HAP-1 (cell line): ENCODE data around the gene TBXAS1.

Source experiments
- DNase-seq, 2 experiments: peaks; one replicate each; pipeline ENCODE4 v3.0.0-alpha.2; 2016 to 2020; ENCODE audit warnings: low spot score in 2 of 2
- H3K27me3 ChIP-seq: fragments of 250-450 bp; sonication (Bioruptor Pico); 2 replicates; pipeline ENCODE4 v1.5.1; 2020; ENCODE audit warnings: low read depth, mild to moderate bottlenecking, moderate library complexity
- H3K36me3 ChIP-seq: fragments of 250-450 bp; sonication (Bioruptor Pico); replicated peaks from 2 replicates; pipeline ENCODE4 v1.5.1; 2020; ENCODE audit warnings: mild to moderate bottlenecking
- H3K4me1 ChIP-seq: fragments of 250-450 bp; sonication (Bioruptor Pico); 2 replicates; pipeline ENCODE4 v1.5.1; 2020; ENCODE audit warnings: mild to moderate bottlenecking
- H3K4me3 ChIP-seq: fragments of 250-450 bp; sonication (Bioruptor Pico); 2 replicates; pipeline ENCODE4 v1.5.1; 2020; ENCODE audit warnings: mild to moderate bottlenecking, moderate library complexity
- H3K9me3 ChIP-seq: fragments of 250-450 bp; sonication (Bioruptor Pico); 2 replicates; pipeline ENCODE4 v1.5.1; 2020; ENCODE audit warnings: mild to moderate bottlenecking, moderate library complexity
- in situ Hi-C: fragments of 300-500 bp; cut with MboI; formaldehyde crosslinking; loops from 3 replicates; pipeline ENCODE4 v1.14.3; 2020; ENCODE audit warnings: low sequenced_read_pairs, inconsistent platforms, mixed read lengths

TBXAS1 gene

DNA sequence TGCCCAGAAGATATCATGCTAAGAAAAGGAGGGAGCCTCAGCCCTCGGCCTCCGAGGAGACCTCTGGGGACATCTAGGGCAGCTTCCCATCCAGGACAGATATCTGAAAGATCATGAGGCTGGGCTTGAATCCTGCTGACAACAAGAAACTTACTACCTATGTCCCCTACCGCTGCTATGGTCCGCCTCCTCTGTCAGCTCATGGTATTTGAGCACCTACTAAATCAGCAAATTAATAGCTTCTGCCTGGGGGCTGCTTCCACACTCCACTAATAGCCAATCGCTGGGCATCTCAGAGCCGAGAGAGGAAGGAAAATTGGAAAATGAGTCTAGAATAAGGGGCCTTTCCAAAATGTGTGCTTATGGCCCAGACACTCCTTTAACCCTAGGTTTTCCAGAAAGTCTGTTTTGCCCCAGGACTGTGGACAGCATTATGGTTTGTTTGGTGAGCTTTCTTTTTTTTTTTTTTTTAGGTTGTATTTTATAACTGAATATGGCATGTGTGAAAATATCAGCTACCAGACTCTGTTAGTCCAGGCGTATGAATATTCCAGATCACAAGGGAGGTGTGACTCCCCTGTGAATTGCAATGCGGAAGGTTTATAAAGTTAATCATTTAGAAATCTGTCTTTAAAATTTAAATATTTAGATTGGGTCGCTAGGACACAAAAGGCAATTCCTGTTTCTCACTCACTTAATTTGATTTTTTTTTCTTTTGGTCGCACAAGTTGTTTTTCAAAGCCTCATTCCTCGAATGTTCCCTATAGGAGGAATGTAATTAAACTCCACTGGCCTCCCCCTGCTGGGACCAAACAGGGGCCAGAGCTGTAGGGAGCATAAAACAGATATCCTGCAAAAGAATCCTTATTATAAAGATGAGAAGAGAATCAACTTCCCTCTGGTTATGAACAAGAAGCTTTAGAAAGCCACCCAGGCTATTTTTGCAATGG is 144.3 kb downstream of the TBXAS1 start:
- Histone ChIP-seq H3K4me3 (no peak overlapping the region), H3K9me3 (no peaks in the 10 kb centered on the region), H3K27me3 (0 out of 2 replicates have a peak, but pooled peaks cover under 1% of the 10 kb centered on the region), H3K4me1 (peaks cover 11% of the 10 kb centered on the region), H3K36me3 (no peaks in the 10 kb centered on the region)
- no peak for DNase-seq
- in situ Hi-C loops = no loop called here

DNA sequence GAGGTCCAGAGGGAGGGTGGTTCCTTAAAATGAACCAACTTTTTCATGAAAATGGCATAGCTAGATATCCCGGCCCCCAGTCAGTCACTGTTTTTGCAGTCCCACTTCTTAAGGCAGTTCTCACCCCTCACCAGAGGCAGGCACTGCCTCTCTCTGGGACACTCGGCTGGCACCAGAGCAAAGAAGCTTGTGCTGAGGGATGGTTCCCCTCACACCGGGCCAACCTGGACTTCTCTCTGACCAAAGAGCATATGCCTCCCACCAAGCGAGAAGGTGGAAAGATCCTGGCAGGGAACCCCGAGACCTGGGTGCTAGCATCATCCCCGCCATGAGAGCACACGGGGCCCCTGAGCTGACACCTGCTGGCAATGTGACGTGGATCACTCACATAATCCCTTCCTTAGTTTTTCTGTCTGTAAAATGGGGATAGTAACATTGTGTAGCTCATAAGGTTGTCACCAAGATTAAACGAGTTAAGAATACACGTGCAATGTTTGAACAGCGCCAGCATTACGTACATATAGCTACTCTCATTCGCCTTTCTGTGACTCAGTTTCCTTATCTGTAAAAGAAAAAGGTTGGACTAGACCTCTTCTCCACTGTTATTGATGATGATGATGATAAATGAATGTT is 145.2 kb downstream of the TBXAS1 start:
- Histone ChIP-seq H3K4me3 (no peak overlapping the region), H3K9me3 (no peaks in the 10 kb centered on the region), H3K36me3 (no peaks in the 10 kb centered on the region), H3K4me1 (peaks cover 11% of the 10 kb centered on the region), H3K27me3 (no peaks in the 10 kb centered on the region)
- no peak for DNase-seq
- in situ Hi-C loops = no loop called here

DNA sequence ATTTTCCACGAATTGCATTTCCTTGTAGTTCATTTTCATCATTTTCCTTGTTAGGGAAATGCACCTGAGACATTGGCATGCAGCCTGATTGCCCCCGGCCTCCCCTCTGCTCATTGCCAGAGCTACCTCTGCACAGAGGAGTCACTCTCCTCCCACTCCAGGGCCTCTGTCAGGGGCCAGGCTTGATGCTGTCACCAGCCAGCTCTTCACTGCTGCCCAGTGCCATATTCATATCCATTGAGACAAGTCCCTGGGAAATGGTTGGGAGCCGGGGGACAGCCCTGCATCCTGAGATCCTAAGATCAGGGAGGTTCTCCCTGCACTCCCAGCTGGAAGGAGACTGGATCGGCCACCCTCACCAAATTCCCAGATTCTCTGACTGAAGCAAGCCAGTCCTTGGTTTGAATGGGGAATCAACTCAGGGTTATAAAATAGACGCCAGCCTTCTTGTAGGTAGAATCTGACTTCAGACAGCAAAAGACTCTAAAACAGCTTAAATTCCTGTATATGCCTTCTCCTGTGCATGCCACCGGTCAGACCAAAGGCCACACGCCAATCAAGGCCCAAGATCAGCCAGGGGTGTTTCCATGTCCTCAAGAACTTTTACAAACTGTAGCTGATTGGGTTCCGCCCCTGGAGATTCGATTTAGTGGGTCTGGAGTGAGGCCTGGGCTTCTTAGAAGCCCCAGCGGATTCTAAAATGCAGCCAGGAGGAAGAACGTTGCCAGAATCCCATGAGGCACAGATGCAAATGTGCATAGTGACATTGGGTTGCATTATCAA is 147.2 kb downstream of the TBXAS1 start:
- Histone ChIP-seq H3K4me3 (no peak overlapping the region), H3K9me3 (no peaks in the 10 kb centered on the region), H3K4me1 (peaks cover 11% of the 10 kb centered on the region), H3K36me3 (no peaks in the 10 kb centered on the region), H3K27me3 (no peaks in the 10 kb centered on the region)
- in situ Hi-C loops = no loop called here
- no peak for DNase-seq

GRCh38 chr7:139976838-139977656 is 148.0 kb downstream of the TBXAS1 start:
- H3K36me3 ChIP-seq = no peaks in the 10 kb centered on the region
- no peak for DNase-seq
- no peaks in the 10 kb centered on the region for H3K9me3 ChIP-seq
- H3K27me3 ChIP-seq = no peaks in the 10 kb centered on the region
- in situ Hi-C loops = no loop called here
- peaks cover 7% of the 10 kb centered on the region for H3K4me1 ChIP-seq
- no peak overlapping the region for H3K4me3 ChIP-seq

- H3K27me3 ChIP-seq = no peaks in the 10 kb centered on the region; the same call in 1 of the 2 replicates
- in situ Hi-C loops = no loop called here
Measured at GRCh38 chr7:139981511-139981895, 152.4 kb downstream of the TBXAS1 start.

GRCh38 chr7:139982927-139983920 is 154.2 kb downstream of the TBXAS1 start:
- H3K4me1 ChIP-seq = no peaks in the 10 kb centered on the region
- H3K36me3 ChIP-seq = no peaks in the 10 kb centered on the region
- in situ Hi-C loops = no loop called here
- H3K9me3 ChIP-seq = no peaks in the 10 kb centered on the region
- no peak for DNase-seq
- no peaks in the 10 kb centered on the region; the same call in 1 of the 2 replicates for H3K27me3 ChIP-seq
- no peak overlapping the region for H3K4me3 ChIP-seq

More at GRCh38 chr7:139981511-139981895, 152.4 kb downstream of the TBXAS1 start:
- DNase-seq = no peak
- Histone ChIP-seq H3K36me3 (no peaks in the 10 kb centered on the region), H3K4me3 (no peak overlapping the region), H3K9me3 (no peaks in the 10 kb centered on the region), H3K4me1 (no peaks in the 10 kb centered on the region)

DNA sequence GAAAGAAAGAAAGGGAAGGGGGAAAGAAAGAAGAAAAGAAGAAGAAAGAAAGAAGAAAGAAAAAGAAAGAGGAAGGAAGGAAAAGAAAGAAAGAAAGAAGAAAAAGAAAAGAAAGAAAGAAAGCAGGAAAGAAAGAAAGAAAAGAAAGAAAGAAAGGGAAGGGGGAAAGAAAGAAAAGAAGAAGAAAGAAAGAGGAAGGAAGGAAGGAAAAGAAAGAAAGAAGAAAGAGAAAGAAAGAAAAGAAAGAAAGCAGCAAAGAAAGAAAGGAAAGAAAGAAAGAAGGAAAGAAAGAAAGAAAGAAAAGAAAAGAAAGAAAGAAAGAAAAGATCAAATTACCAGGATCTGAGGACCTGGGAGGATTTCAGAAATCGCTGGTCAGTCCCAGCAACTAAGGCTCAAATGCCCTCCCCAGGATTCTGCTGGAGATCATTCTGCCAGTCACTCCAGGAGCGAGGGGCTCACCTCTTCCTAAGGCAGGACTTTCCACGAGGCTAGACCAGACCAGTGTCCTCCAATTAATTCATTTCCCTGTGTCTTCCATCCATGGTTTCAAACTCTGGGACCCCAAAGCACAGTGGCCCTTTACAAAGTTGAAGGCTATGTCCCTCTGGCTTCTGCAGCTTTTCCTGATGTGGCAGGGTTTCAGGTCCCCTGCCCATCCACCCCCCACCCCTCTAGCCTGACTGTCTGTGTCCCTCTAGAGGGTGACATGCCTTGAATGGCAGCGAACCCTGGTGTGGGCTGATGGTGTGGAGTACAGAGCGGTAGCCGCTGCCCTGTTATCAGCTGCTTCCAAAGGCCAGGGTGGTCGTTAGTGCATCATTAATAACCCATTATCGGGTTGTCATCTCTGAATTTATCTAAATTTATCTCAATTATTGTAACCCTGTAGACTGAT is 155.8 kb downstream of the TBXAS1 start:
- in situ Hi-C loops = no loop called here
- DNase-seq = no peak

DNA sequence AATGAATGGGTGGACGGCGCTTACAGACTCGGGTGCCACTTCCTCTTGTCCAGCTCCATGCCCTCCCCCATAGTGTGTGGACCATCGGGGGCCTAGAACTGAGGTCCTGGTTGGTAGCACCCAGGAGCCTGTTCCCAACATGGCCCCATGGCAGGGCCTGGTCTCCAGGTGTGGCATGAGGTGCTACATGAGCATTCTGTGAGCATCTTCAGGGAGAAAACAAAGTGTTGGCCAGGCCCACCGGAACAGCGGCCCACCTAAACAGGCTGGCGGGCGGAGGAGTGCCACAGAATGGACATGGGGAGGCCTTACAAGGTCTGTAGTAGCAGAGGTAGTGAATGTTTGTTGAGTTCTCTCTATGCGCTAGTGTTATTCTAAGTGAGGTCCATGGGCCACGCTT is 156.7 kb downstream of the TBXAS1 start:
- Histone ChIP-seq H3K27me3 (no peaks in the 10 kb centered on the region; the same call in 1 of the 2 replicates), H3K9me3 (no peaks in the 10 kb centered on the region), H3K36me3 (no peaks in the 10 kb centered on the region), H3K4me1 (no peaks in the 10 kb centered on the region), H3K4me3 (no peak overlapping the region)
- in situ Hi-C loops = no loop called here
- DNase-seq = no peak

More for the DNA sequence above, 155.8 kb downstream of the TBXAS1 start:
- Histone ChIP-seq H3K36me3 (no peaks in the 10 kb centered on the region), H3K4me1 (no peaks in the 10 kb centered on the region), H3K27me3 (no peaks in the 10 kb centered on the region; the same call in 1 of the 2 replicates), H3K9me3 (no peaks in the 10 kb centered on the region), H3K4me3 (no peak overlapping the region)

GRCh38 chr7:139987691-139988516 is 158.8 kb downstream of the TBXAS1 start:
- Histone ChIP-seq H3K4me3 (no peak overlapping the region), H3K4me1 (no peaks in the 10 kb centered on the region), H3K27me3 (no peaks in the 10 kb centered on the region; the same call in 1 of the 2 replicates), H3K36me3 (no peaks in the 10 kb centered on the region), H3K9me3 (no peaks in the 10 kb centered on the region)
- DNase-seq = no peak
- in situ Hi-C loops = no loop called here

GRCh38 chr7:139989366-139990141 is 160.5 kb downstream of the TBXAS1 start:
- no peak for DNase-seq
- Histone ChIP-seq H3K4me3 (no peak overlapping the region), H3K9me3 (no peaks in the 10 kb centered on the region), H3K4me1 (no peaks in the 10 kb centered on the region), H3K36me3 (no peaks in the 10 kb centered on the region), H3K27me3 (no peaks in the 10 kb centered on the region)
- in situ Hi-C loops = no loop called here
